ENCODE measurements around the gene PEAK1. TPM values are rescaled to one million over a fixed set of nuclear protein-coding genes. Genes with fewer than 3 reads are reported as not detected.

The PEAK1 gene
- polyA plus RNA-seq, 1 experiment, result 40.7 TPM

DNA sequence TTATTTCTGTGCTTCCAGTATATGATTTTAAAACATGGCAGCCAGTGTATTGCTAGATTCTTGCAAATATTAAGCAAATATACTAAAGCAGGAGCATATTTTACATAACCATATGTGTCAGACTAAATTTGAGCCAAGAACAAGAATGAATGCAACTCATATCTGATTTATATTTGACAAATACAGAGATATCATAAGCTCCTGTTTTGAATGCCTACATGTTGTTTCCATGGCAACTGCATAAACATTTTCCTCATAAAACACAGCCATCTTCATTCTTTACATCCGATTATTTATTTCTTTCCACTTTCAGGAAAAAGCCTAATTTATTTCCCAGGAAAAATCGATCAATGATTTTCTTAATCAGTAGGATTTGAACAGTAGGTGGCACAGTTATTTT is 176.8 kb downstream of the PEAK1 start:
- POLR2A ChIA-PET, result no interaction called here
- TF ChIP-seq, protein P1, sequence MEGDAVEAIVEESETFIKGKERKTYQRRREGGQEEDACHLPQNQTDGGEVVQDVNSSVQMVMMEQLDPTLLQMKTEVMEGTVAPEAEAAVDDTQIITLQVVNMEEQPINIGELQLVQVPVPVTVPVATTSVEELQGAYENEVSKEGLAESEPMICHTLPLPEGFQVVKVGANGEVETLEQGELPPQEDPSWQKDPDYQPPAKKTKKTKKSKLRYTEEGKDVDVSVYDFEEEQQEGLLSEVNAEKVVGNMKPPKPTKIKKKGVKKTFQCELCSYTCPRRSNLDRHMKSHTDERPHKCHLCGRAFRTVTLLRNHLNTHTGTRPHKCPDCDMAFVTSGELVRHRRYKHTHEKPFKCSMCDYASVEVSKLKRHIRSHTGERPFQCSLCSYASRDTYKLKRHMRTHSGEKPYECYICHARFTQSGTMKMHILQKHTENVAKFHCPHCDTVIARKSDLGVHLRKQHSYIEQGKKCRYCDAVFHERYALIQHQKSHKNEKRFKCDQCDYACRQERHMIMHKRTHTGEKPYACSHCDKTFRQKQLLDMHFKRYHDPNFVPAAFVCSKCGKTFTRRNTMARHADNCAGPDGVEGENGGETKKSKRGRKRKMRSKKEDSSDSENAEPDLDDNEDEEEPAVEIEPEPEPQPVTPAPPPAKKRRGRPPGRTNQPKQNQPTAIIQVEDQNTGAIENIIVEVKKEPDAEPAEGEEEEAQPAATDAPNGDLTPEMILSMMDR (IDR thresholded peaks at IDR 0.05; ENCODE audit: insufficient read depth, low read depth, low read length), result no peak
- Histone ChIP-seq H3K36me3 (ENCODE audit: control insufficient read depth, insufficient read depth, low read length) (no peaks in the 10 kb centered on the region), H3K27me3 (ENCODE audit: control insufficient read depth, insufficient read depth, low read length) (no peaks in the 10 kb centered on the region), H3K4me3 (ENCODE audit: low read depth, low read length) (no peak overlapping the region)
- no peak for DNase-seq (ENCODE audit: low read depth)
- CTCF ChIA-PET, result no interaction called here

DNA sequence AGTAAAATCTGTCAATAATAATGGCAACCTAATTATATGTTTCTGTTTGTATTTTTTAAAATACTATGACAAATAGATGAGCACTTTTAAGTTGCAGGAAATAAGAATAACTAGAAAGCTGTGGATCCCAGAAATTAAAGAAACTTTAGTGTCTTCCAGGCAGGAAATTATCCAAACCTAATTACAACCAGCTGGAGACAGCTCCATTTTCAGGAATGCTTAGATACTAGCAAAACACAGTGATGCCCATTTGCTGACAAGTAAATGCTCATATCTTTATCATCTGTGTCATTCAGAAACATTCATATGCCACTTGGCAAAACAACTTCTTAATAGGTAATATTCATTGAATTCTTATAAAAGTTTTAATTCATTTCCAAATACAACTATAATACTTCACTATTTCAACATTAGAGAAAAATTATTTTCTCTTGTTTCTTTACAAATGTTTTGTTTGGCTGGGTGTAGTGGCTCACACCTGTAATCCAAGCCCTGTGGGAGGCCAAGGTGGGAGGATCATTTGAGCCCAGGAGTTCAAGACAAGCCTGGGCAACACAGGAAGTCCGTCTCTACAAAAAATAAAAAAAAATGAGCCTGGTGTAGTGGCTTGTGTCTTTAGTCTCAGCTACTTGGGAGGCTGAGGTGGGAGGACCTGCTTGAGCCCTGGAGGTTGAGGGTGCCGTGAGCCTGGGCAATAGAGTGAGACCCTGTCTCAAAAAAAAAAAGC is 179.9 kb downstream of the PEAK1 start:
- POLR2A ChIA-PET, result interaction anchor here (0.6 kb wide), 1 partner anchor 118 kb away, joined by 3 read pairs; no protein-coding TSS in a partner anchor

DNA sequence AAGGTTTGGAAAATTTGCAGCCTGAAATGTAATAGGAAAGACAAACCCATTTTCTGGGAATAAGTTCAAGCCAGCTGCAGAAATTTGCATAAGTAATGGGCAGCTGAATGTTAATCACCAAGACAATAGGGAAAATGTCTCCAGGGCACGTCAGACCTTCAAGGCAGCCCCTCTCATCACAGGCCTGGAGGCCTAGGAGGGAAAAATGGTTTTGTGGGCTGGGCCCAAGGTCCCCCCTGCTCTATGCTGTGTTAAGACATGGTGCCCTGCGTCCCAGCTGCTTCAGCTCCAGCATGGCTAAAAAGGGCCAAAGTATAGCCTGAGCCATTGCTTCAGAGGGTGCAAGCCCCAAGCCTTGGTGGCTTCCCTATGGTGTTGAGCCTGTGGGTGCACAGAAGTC is 184.3 kb downstream of the PEAK1 start:
- ChIA-PET POLR2A (no interaction called here), CTCF (no interaction called here)
- H3K27me3 ChIP-seq (ENCODE audit: control insufficient read depth, insufficient read depth, low read length), result no peaks in the 10 kb centered on the region
- peaks cover 2% of the 10 kb centered on the region; the same call in 1 of the 2 replicates for H3K36me3 ChIP-seq (ENCODE audit: control insufficient read depth, insufficient read depth, low read length)
- no peak overlapping the region for H3K4me3 ChIP-seq (ENCODE audit: low read depth, low read length)
- TF ChIP-seq, protein P1 (IDR thresholded peaks at IDR 0.05; ENCODE audit: insufficient read depth, low read depth, low read length), result no peak
- no peak for DNase-seq (ENCODE audit: low read depth)

More for the DNA sequence above, 179.9 kb downstream of the PEAK1 start:
- TF ChIP-seq, protein P1 (IDR thresholded peaks at IDR 0.05; ENCODE audit: insufficient read depth, low read depth, low read length), result no peak
- no peak for DNase-seq (ENCODE audit: low read depth)
- CTCF ChIA-PET, result interaction anchor here (0.6 kb wide), 1 partner anchor 172 kb away, joined by 3 read pairs; no protein-coding TSS in a partner anchor
- no peak overlapping the region for H3K4me3 ChIP-seq (ENCODE audit: low read depth, low read length)
- H3K27me3 ChIP-seq (ENCODE audit: control insufficient read depth, insufficient read depth, low read length), result no peaks in the 10 kb centered on the region
- peaks cover 2% of the 10 kb centered on the region; the same call in 1 of the 2 replicates for H3K36me3 ChIP-seq (ENCODE audit: control insufficient read depth, insufficient read depth, low read length)

DNA sequence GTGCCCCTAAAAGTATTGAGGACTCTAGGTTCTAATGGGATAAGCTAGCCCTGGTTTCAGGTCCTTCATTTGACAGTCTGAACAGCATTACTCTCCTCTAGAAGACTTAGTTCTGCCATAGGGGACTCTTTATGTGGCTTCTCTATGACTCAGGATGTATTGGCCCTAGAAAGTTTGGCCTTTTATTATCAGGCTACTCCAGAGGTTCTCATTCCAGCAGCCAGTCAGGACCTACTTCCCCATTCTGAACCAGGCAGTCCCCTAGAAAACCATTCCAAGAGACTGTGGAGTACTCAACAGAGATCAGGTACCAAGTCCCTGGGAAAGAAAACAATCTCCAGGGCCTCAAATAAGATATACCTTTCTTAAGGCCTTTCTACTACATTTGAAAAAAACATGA is 191.1 kb downstream of the PEAK1 start:
- no peak for DNase-seq (ENCODE audit: low read depth)
- Histone ChIP-seq H3K36me3 (ENCODE audit: control insufficient read depth, insufficient read depth, low read length) (no peaks in the 10 kb centered on the region), H3K4me3 (ENCODE audit: low read depth, low read length) (no peak overlapping the region), H3K27me3 (ENCODE audit: control insufficient read depth, insufficient read depth, low read length) (no peaks in the 10 kb centered on the region)
- TF ChIP-seq, protein P1 (IDR thresholded peaks at IDR 0.05; ENCODE audit: insufficient read depth, low read depth, low read length), result no peak
- ChIA-PET POLR2A (no interaction called here), CTCF (no interaction called here)

DNA sequence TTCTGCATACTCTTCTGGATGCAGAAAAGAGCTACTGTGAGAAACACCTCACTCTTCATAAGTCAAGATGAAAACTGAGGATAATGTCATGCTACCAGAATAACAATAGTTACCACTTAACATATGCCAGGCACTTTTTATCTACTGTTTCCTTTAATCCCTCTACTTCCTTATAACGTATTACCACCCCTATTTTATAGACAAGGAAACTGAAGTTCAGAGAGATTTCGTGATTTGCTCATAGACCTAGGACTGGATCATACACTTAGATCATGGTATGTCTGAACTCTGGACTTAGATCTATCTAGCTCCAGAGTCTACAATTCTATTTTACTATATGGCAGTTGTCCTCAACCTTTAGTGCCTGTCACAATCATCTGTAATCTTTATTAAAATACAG is 193.3 kb downstream of the PEAK1 start:
- Histone ChIP-seq H3K4me3 (ENCODE audit: low read depth, low read length) (no peak overlapping the region), H3K27me3 (ENCODE audit: control insufficient read depth, insufficient read depth, low read length) (no peaks in the 10 kb centered on the region), H3K36me3 (ENCODE audit: control insufficient read depth, insufficient read depth, low read length) (no peaks in the 10 kb centered on the region)
- POLR2A ChIA-PET, result no interaction called here
- TF ChIP-seq, protein P1 (IDR thresholded peaks at IDR 0.05; ENCODE audit: insufficient read depth, low read depth, low read length), result no peak
- no peak for DNase-seq (ENCODE audit: low read depth)
- CTCF ChIA-PET, result no interaction called here
